Hepatocyte (in vitro differentiated cells): ENCODE measurements around the gene KRT81.

ENCODE experiments used
- EZH2 ChIP-seq: fragments of 200-600 bp; sonication (generic); IDR thresholded peaks from 2 replicates; pipeline ENCODE4 v1.6.1; 2016; ENCODE audit warnings: antibody characterized with exemption, mild to moderate bottlenecking, borderline replicate concordance
- EZH2phosphoT487 ChIP-seq: fragments of 200-600 bp; sonication (generic); IDR thresholded peaks from one replicate; pipeline ENCODE4 v1.6.1; 2018; ENCODE audit warnings: antibody characterized with exemption, mild to moderate bottlenecking, low read depth, moderate library complexity; ENCODE audit not compliant: unreplicated experiment, severe bottlenecking
- TF ChIP-seq, protein P1 (sequence below): fragments of 200-600 bp; sonication (generic); IDR thresholded peaks from 2 replicates; pipeline ENCODE4 v1.5.1; 2016; ENCODE audit warnings: antibody characterized with exemption, mild to moderate bottlenecking; ENCODE audit not compliant: poor library complexity

GRCh38 chr12:52243856-52244614 lies 47.3 kb downstream of the KRT81 start:
- TF ChIP-seq, protein P1, sequence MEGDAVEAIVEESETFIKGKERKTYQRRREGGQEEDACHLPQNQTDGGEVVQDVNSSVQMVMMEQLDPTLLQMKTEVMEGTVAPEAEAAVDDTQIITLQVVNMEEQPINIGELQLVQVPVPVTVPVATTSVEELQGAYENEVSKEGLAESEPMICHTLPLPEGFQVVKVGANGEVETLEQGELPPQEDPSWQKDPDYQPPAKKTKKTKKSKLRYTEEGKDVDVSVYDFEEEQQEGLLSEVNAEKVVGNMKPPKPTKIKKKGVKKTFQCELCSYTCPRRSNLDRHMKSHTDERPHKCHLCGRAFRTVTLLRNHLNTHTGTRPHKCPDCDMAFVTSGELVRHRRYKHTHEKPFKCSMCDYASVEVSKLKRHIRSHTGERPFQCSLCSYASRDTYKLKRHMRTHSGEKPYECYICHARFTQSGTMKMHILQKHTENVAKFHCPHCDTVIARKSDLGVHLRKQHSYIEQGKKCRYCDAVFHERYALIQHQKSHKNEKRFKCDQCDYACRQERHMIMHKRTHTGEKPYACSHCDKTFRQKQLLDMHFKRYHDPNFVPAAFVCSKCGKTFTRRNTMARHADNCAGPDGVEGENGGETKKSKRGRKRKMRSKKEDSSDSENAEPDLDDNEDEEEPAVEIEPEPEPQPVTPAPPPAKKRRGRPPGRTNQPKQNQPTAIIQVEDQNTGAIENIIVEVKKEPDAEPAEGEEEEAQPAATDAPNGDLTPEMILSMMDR = no peak
- TF ChIP-seq EZH2phosphoT487 (no peak), EZH2 (no peak)
